Liver (tissue), 3 donors: ENCODE data around the gene C10orf105.

Source experiments
- EGR1 ChIP-seq, 2 donors: IDR thresholded peaks; 2 replicates each; pipeline ENCODE4 v1.6.1; 2016 to 2018; ENCODE audit warnings: antibody characterized with exemption in 2 of 2, low read depth in 2 of 2
- FOXA2 ChIP-seq: IDR thresholded peaks from 2 replicates; pipeline ENCODE4 v1.6.1; 2016; ENCODE audit warnings: antibody characterized with exemption
- GABPA ChIP-seq, 2 donors: IDR thresholded peaks in 1 of 2; conservative IDR thresholded peaks in 1 of 2; 2 replicates each; pipeline ENCODE4 v1.6.1; 2016; ENCODE audit warnings: antibody characterized with exemption in 2 of 2, mild to moderate bottlenecking in 1 of 2, moderate library complexity in 1 of 2
- JUND ChIP-seq, 2 donors: IDR thresholded peaks; 2 replicates each; pipeline ENCODE4 v1.6.1; 2016; ENCODE audit warnings: antibody characterized with exemption in 2 of 2
- NR2F2 ChIP-seq: IDR thresholded peaks from 2 replicates; pipeline ENCODE4 v1.6.1; 2016; ENCODE audit warnings: antibody characterized with exemption
- RAD21 ChIP-seq, 2 donors: IDR thresholded peaks; 2 replicates each; pipeline ENCODE4 v1.6.1; 2016; ENCODE audit warnings: antibody characterized with exemption in 2 of 2, mild to moderate bottlenecking in 2 of 2
- SP1 ChIP-seq: IDR thresholded peaks from 2 replicates; pipeline ENCODE4 v1.6.1; 2018; ENCODE audit warnings: antibody characterized with exemption, mild to moderate bottlenecking
- TAF1 ChIP-seq: conservative IDR thresholded peaks from 2 replicates; pipeline ENCODE4 v1.6.1; 2016; ENCODE audit warnings: antibody characterized with exemption, mild to moderate bottlenecking
- YY1 ChIP-seq: IDR thresholded peaks from 2 replicates; pipeline ENCODE4 v1.6.1; 2016; ENCODE audit warnings: antibody characterized with exemption, mild to moderate bottlenecking
- TF ChIP-seq, protein P1 (sequence below): fragments of 150-350 bp; IDR thresholded peaks from 2 replicates; pipeline ENCODE4 v1.5.1; 2017; ENCODE audit warnings: improper control_type of control experiment, low read depth, low read length; ENCODE audit not compliant: missing input control
- TF ChIP-seq, protein P2 (sequence below): IDR thresholded peaks from 2 replicates; pipeline ENCODE4 v1.6.1; 2016; ENCODE audit warnings: antibody characterized with exemption, mild to moderate bottlenecking
- TF ChIP-seq, protein P3 (sequence below): IDR thresholded peaks from 2 replicates; pipeline ENCODE4 v1.6.1; 2016; ENCODE audit warnings: antibody characterized with exemption
- TF ChIP-seq, protein P4 (sequence below): IDR thresholded peaks from 2 replicates; pipeline ENCODE4 v1.6.1; 2016; ENCODE audit warnings: antibody characterized with exemption
- donor health status: healthy.
- donor health status: healthy.

DNA sequence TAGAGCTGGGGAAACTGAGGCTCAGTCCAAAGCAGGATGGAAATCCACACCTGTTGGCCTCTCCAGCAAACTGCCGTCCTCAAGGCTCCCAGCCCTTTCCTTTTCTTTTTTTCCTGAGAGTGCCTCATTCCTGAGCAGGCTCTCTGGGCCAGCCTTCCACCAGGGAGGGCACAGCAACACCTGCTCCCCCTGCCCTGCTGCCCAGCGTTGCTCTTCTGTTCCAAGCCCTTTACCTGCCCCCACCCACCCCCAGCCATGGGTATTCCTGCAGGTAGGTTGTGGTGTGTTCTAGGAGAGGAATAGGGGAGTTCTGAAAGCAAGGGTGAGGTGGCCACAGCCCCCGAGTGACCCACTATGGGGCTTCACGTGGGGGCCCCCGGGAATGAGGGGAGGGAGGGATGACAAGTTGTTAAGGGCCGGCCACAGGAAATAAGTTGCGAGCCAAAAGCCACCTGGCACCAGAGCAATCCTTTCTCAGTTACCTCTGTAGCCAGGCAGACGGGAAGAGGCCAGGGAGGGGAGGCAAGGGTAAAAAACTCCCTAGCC lies 34.5 kb upstream of the C10orf105 start:
- no peak for TF ChIP-seq TAF1
- no peak for TF ChIP-seq GABPA (IDR thresholded peaks at IDR 0.05 in 1 of 2, conservative IDR thresholded peaks at IDR 0.05 in 1 of 2)
- TF ChIP-seq, protein P1, sequence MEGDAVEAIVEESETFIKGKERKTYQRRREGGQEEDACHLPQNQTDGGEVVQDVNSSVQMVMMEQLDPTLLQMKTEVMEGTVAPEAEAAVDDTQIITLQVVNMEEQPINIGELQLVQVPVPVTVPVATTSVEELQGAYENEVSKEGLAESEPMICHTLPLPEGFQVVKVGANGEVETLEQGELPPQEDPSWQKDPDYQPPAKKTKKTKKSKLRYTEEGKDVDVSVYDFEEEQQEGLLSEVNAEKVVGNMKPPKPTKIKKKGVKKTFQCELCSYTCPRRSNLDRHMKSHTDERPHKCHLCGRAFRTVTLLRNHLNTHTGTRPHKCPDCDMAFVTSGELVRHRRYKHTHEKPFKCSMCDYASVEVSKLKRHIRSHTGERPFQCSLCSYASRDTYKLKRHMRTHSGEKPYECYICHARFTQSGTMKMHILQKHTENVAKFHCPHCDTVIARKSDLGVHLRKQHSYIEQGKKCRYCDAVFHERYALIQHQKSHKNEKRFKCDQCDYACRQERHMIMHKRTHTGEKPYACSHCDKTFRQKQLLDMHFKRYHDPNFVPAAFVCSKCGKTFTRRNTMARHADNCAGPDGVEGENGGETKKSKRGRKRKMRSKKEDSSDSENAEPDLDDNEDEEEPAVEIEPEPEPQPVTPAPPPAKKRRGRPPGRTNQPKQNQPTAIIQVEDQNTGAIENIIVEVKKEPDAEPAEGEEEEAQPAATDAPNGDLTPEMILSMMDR, result no peak
- TF ChIP-seq YY1, result no peak
- no peak for TF ChIP-seq EGR1 (IDR thresholded peaks at IDR 0.05; ENCODE audit: low read depth in 2 of 2)
- no peak for TF ChIP-seq SP1
- TF ChIP-seq, protein P2, sequence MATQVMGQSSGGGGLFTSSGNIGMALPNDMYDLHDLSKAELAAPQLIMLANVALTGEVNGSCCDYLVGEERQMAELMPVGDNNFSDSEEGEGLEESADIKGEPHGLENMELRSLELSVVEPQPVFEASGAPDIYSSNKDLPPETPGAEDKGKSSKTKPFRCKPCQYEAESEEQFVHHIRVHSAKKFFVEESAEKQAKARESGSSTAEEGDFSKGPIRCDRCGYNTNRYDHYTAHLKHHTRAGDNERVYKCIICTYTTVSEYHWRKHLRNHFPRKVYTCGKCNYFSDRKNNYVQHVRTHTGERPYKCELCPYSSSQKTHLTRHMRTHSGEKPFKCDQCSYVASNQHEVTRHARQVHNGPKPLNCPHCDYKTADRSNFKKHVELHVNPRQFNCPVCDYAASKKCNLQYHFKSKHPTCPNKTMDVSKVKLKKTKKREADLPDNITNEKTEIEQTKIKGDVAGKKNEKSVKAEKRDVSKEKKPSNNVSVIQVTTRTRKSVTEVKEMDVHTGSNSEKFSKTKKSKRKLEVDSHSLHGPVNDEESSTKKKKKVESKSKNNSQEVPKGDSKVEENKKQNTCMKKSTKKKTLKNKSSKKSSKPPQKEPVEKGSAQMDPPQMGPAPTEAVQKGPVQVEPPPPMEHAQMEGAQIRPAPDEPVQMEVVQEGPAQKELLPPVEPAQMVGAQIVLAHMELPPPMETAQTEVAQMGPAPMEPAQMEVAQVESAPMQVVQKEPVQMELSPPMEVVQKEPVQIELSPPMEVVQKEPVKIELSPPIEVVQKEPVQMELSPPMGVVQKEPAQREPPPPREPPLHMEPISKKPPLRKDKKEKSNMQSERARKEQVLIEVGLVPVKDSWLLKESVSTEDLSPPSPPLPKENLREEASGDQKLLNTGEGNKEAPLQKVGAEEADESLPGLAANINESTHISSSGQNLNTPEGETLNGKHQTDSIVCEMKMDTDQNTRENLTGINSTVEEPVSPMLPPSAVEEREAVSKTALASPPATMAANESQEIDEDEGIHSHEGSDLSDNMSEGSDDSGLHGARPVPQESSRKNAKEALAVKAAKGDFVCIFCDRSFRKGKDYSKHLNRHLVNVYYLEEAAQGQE, result no peak
- TF ChIP-seq NR2F2, result no peak
- TF ChIP-seq, protein P3, sequence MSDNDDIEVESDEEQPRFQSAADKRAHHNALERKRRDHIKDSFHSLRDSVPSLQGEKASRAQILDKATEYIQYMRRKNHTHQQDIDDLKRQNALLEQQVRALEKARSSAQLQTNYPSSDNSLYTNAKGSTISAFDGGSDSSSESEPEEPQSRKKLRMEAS, result no peak
- TF ChIP-seq JUND (IDR thresholded peaks at IDR 0.05), result no peak
- no peak for TF ChIP-seq FOXA2
- TF ChIP-seq, protein P4, sequence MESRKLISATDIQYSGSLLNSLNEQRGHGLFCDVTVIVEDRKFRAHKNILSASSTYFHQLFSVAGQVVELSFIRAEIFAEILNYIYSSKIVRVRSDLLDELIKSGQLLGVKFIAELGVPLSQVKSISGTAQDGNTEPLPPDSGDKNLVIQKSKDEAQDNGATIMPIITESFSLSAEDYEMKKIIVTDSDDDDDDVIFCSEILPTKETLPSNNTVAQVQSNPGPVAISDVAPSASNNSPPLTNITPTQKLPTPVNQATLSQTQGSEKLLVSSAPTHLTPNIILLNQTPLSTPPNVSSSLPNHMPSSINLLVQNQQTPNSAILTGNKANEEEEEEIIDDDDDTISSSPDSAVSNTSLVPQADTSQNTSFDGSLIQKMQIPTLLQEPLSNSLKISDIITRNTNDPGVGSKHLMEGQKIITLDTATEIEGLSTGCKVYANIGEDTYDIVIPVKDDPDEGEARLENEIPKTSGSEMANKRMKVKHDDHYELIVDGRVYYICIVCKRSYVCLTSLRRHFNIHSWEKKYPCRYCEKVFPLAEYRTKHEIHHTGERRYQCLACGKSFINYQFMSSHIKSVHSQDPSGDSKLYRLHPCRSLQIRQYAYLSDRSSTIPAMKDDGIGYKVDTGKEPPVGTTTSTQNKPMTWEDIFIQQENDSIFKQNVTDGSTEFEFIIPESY, result no peak
- TF ChIP-seq RAD21 (IDR thresholded peaks at IDR 0.05), result no peak
